Tibial nerve (tissue), 3 donors: ENCODE data around the gene ACD.

ENCODE experiments used
- POLR2A ChIP-seq, 2 donors: fragments of 450-650 bp; IDR thresholded peaks; one replicate each; pipeline ENCODE4 v1.6.1; 2017; ENCODE audit warnings: antibody characterized with exemption in 2 of 2, mild to moderate bottlenecking in 2 of 2, moderate library complexity in 2 of 2
- TF ChIP-seq, protein P1 (sequence below), 5 experiments: fragments of 200-600 bp in 3 of 5; fragments of 450-650 bp in 2 of 5; sonication (generic) in 3 of 5; IDR thresholded peaks; one replicate each; pipeline ENCODE4 v1.5.1; 2016 to 2019; ENCODE audit warnings: antibody characterized with exemption in 5 of 5, mild to moderate bottlenecking in 3 of 5, moderate library complexity in 2 of 5

GRCh38 chr16:67672739-67673662, 12.9 kb upstream of the ACD start:
- TF ChIP-seq, protein P1, sequence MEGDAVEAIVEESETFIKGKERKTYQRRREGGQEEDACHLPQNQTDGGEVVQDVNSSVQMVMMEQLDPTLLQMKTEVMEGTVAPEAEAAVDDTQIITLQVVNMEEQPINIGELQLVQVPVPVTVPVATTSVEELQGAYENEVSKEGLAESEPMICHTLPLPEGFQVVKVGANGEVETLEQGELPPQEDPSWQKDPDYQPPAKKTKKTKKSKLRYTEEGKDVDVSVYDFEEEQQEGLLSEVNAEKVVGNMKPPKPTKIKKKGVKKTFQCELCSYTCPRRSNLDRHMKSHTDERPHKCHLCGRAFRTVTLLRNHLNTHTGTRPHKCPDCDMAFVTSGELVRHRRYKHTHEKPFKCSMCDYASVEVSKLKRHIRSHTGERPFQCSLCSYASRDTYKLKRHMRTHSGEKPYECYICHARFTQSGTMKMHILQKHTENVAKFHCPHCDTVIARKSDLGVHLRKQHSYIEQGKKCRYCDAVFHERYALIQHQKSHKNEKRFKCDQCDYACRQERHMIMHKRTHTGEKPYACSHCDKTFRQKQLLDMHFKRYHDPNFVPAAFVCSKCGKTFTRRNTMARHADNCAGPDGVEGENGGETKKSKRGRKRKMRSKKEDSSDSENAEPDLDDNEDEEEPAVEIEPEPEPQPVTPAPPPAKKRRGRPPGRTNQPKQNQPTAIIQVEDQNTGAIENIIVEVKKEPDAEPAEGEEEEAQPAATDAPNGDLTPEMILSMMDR (IDR thresholded peaks at IDR 0.05), result peak; percentile 48 to 70 (median 63)
- no peak for TF ChIP-seq POLR2A (IDR thresholded peaks at IDR 0.05)
